SK-N-MC (cell line): ENCODE measurements around the gene SLC22A4.

Source experiments
- EZH2 ChIP-seq: fragments of 200-600 bp; sonication (generic); IDR thresholded peaks from one replicate; pipeline ENCODE4 v1.6.1; 2017; ENCODE audit warnings: antibody characterized with exemption
- FOXP2 ChIP-seq: optimal IDR thresholded peaks from 2 replicates; pipeline ENCODE3; 2011; ENCODE audit warnings: mild to moderate bottlenecking, moderate library complexity; ENCODE audit not compliant: insufficient read depth; ENCODE audit errors: extremely low read length, control extremely low read depth
- POLR2AphosphoS5 ChIP-seq: IDR thresholded peaks from 2 replicates; pipeline ENCODE4 v1.6.1; 2012; ENCODE audit warnings: mild to moderate bottlenecking, low read depth, low read length, borderline replicate concordance

DNA sequence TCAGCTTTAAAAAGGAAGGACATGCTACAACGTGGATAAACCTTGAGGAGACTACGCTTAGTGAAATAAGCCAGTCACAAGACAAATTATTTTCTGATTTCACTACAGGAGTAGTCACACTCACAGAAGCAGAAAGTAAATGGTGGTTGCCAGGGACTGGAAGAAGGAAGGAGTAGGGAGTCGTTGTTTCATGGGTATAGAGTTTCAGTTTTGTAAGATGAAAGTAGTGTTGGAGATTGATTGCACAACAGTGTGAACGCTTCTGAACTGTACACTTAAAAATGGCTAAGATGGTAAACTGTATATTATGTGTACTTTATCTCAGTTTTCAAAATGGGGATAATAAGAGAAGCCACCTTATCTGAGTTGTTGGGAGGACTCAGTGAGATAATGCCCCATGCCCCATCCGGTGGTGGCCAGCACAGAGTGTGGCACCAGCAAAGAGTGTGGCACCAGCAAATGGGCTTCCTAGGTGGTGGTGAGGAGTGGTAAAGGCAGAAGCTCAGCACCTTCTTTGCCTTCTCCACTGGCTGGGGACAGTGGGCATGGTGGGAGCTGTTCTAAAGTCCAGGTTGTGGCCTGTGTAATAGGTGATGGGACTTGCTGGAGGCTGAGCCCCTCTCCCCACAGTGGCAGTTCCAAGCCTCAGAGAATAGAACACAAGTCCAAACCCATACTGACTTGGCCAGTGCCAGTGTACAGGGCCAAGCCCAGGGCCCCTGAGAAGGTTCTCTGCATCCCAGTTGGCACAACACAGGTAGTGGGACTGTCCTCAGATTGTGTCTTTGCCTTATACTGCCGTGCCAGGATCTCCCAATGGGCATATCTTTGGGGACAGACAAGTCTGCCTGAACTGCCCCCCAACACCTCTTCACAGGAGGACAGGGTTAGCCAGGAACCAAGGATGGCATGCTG, 4.4 kb downstream of the SLC22A4 start:
- no peak for TF ChIP-seq POLR2AphosphoS5
- TF ChIP-seq EZH2, result no peak
- TF ChIP-seq FOXP2, result no peak
